ENCODE data around the gene LGR4. TPM values are rescaled to one million over a fixed set of nuclear protein-coding genes. Genes with fewer than 3 reads are reported as not detected.

LGR4 gene
- total RNA-seq, 4 donors from 2014 or later: 28.7 to 165 (median 120) TPM

DNA sequence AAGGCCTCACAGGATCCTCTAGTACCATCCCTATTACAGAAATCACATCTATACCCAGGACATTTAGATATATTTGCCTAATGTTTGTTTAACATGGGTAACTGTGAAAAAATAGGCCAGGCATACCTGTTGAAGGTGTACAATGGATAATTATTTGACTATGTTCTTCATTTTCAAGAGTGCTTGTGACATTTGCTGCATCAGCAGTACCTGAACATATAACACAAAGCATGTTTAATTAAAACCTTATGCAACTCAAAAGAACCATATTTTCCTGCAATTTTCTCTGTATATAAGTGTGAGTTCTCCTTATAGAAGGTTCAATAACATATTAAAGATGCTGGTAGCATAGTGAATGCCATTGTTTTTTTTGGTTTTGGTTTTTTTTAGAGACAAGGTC is 101.1 kb downstream of the LGR4 start:
- H3K4me3 ChIP-seq: no peak overlapping the region
- H3K36me3 ChIP-seq: peaks cover 0 to 23% (median 3%) of the 10 kb centered on the region in 4 donors
- no peaks in the 10 kb centered on the region for H3K27me3 ChIP-seq
- H3K9me3 ChIP-seq: no peaks in the 10 kb centered on the region
- no peak overlapping the region for H3K27ac ChIP-seq
- in situ Hi-C loops (cut with MboI; ENCODE audit: low pct_ligation_motif_present in 1 of 4, low pct_unique_long_range_greater_than_20kb in 1 of 4, low sequenced_read_pairs in 3 of 4): loop anchor here in 1 of 4 donors (25.0 kb wide), 1 partner anchor 91 kb away; the partner anchor contains the start of gene LGR4
- intact Hi-C loops (cut with DNase I; ENCODE audit: low total_unique reads): no loop called here
- TF ChIP-seq POLR2A (IDR thresholded peaks at IDR 0.05) (no peak), POLR2AphosphoS5 (IDR thresholded peaks at IDR 0.05) (no peak), EP300 (IDR thresholded peaks at IDR 0.05; ENCODE audit: low read depth) (no peak)
- TF ChIP-seq, protein P1, sequence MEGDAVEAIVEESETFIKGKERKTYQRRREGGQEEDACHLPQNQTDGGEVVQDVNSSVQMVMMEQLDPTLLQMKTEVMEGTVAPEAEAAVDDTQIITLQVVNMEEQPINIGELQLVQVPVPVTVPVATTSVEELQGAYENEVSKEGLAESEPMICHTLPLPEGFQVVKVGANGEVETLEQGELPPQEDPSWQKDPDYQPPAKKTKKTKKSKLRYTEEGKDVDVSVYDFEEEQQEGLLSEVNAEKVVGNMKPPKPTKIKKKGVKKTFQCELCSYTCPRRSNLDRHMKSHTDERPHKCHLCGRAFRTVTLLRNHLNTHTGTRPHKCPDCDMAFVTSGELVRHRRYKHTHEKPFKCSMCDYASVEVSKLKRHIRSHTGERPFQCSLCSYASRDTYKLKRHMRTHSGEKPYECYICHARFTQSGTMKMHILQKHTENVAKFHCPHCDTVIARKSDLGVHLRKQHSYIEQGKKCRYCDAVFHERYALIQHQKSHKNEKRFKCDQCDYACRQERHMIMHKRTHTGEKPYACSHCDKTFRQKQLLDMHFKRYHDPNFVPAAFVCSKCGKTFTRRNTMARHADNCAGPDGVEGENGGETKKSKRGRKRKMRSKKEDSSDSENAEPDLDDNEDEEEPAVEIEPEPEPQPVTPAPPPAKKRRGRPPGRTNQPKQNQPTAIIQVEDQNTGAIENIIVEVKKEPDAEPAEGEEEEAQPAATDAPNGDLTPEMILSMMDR (IDR thresholded peaks at IDR 0.05): no peak
- DNase-seq: no peak
- peaks cover 0 to 5% (median 3%) of the 10 kb centered on the region in 4 donors for H3K4me1 ChIP-seq

DNA sequence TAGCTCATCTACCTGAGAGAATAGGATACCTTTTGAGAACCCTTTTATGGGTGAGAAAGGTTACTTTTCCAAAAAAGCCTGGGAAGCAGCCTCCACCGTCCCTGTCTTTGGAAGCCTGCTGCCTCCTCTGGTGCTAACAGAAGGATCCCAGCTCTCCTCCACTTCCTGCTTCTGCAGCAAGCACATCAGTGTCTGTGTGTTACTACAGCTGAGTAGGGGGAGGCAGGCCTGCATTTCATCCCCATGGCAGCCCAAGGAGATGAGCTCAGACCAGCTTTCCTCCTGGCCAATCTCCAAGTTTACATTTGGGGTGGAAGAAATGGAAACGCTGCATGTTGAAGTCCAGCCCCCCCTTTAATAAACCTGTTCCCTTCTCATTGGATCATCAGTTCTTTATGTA is 102.2 kb downstream of the LGR4 start:
- peaks cover 0 to 5% (median 3%) of the 10 kb centered on the region in 4 donors for H3K4me1 ChIP-seq
- H3K27ac ChIP-seq: peak overlapping the region in 1 of 4 donors; percentile 39
- H3K27me3 ChIP-seq: no peaks in the 10 kb centered on the region
- WGBS, 2 donors (ENCODE audit: low coverage in 1 of 2): 38% methylated on average over 2 of the region's 2 CpGs; no CpG with 5 or more reads in 1 of the 2 donors
- peaks cover 0 to 23% (median 3%) of the 10 kb centered on the region in 4 donors for H3K36me3 ChIP-seq
- H3K9me3 ChIP-seq: no peaks in the 10 kb centered on the region
- TF ChIP-seq EP300 (IDR thresholded peaks at IDR 0.05; ENCODE audit: low read depth): no peak
- TF ChIP-seq, protein P1 (IDR thresholded peaks at IDR 0.05): no peak
- TF ChIP-seq POLR2AphosphoS5 (IDR thresholded peaks at IDR 0.05): no peak
- TF ChIP-seq POLR2A (IDR thresholded peaks at IDR 0.05): no peak
- intact Hi-C loops (cut with DNase I; ENCODE audit: low total_unique reads): no loop called here
- in situ Hi-C loops (cut with MboI; ENCODE audit: low pct_ligation_motif_present in 1 of 4, low pct_unique_long_range_greater_than_20kb in 1 of 4, low sequenced_read_pairs in 3 of 4): loop anchor here in 1 of 4 donors (25.0 kb wide), 1 partner anchor 92 kb away; the partner anchor contains the start of gene LGR4
- no peak overlapping the region for H3K4me3 ChIP-seq
- DNase-seq: no peak

DNA sequence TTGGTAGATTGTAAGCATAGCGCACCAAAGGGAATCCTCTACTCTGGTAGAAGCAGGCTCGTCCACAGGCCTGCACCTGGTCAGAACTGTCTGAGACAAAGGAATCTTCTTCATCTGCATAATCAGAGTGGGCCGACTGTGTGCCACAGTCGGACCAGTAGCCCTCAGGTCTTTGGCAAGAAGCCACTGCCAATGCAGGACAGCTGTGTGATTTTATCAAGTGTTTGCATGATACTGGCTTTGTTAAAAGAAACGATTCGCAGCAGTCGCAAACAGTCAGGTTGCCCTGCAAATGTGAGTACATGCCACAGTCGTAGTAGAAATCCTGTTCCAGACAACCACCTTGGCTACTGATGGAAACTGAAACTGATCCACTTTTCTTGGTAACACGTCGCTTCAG is 104.7 kb downstream of the LGR4 start:
- H3K36me3 ChIP-seq: peaks cover 0 to 23% (median 0%) of the 10 kb centered on the region in 4 donors
- intact Hi-C loops (cut with DNase I; ENCODE audit: low total_unique reads): no loop called here
- H3K9me3 ChIP-seq: no peaks in the 10 kb centered on the region
- in situ Hi-C loops (cut with MboI; ENCODE audit: low pct_ligation_motif_present in 1 of 4, low pct_unique_long_range_greater_than_20kb in 1 of 4, low sequenced_read_pairs in 3 of 4): loop anchor here in 1 of 4 donors (25.0 kb wide), 1 partner anchor 94 kb away; the partner anchor contains the start of gene LGR4
- 87 to 90% methylated on average over 2 to 10 of the region's 10 CpGs for WGBS, 2 donors (ENCODE audit: low coverage in 1 of 2)
- no peak overlapping the region for H3K27ac ChIP-seq
- peaks cover 0 to 9% (median 4%) of the 10 kb centered on the region in 4 donors for H3K4me1 ChIP-seq
- H3K4me3 ChIP-seq: no peak overlapping the region
- no peak for DNase-seq
- H3K27me3 ChIP-seq: no peaks in the 10 kb centered on the region
- no peak for TF ChIP-seq POLR2AphosphoS5 (IDR thresholded peaks at IDR 0.05)
- no peak for TF ChIP-seq POLR2A (IDR thresholded peaks at IDR 0.05)
- TF ChIP-seq, protein P1 (IDR thresholded peaks at IDR 0.05): no peak
- no peak for TF ChIP-seq EP300 (IDR thresholded peaks at IDR 0.05; ENCODE audit: low read depth)

DNA sequence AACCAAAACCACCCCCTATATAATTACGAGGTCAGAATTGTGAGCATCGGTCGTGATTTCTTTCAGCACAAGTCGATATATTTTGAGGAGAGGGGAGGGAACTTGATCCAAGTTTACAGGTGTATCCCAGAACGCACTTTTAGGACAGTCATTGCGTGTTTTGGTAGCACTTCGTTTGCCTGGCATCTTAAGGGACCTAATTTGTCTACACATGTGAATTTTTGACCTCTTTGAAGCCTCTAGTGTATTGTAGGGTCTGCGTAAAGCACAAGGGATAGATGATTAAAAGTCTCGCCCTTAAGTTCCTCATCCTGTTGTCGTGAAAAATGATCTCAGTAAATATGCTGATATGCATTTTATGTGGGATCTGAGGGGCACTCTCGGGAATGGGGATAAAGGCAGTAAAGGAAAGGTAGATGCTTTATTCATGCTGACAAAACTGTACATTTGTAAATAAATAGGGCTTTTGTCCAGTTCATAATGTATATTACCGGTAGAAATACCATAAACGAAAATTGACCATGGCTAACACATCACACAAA is 108.9 kb downstream of the LGR4 start:
- intact Hi-C loops (cut with DNase I; ENCODE audit: low total_unique reads): no loop called here
- H3K4me3 ChIP-seq: peak overlapping the region; percentile 39 to 76 (median 70)
- no peaks in the 10 kb centered on the region for H3K9me3 ChIP-seq
- peaks cover 3 to 25% (median 9%) of the 10 kb centered on the region in 4 donors for H3K4me1 ChIP-seq
- no peaks in the 10 kb centered on the region for H3K27me3 ChIP-seq
- TF ChIP-seq POLR2A (IDR thresholded peaks at IDR 0.05) (no peak), EP300 (IDR thresholded peaks at IDR 0.05; ENCODE audit: low read depth) (no peak), POLR2AphosphoS5 (IDR thresholded peaks at IDR 0.05) (no peak)
- TF ChIP-seq, protein P1 (IDR thresholded peaks at IDR 0.05): no peak
- DNase-seq: no peak
- peak overlapping the region; percentile 62 to 73 (median 70) for H3K27ac ChIP-seq
- peaks cover 0 to 9% (median 0%) of the 10 kb centered on the region in 4 donors for H3K36me3 ChIP-seq
- in situ Hi-C loops (cut with MboI; ENCODE audit: low pct_ligation_motif_present in 1 of 4, low pct_unique_long_range_greater_than_20kb in 1 of 4, low sequenced_read_pairs in 3 of 4): loop anchor here in 1 of 4 donors (25.0 kb wide), 1 partner anchor 99 kb away; the partner anchor contains the start of gene LGR4
- WGBS, 2 donors (ENCODE audit: low coverage in 1 of 2): 23 to 33% methylated on average over 13 of the region's 13 CpGs
